ENCODE measurements around the gene NANOS2.
A peak's percentile ranks its signal among the peaks of the same experiment; 100 is the strongest.

The NANOS2 gene

GRCh38 chr19:45913874-45914830 is at the start of gene NANOS2:
NANOS2 (minus strand) TSS chr19:45914778; CDS start chr19:45914693, 85 bp downstream.
- no peak within 1 kb of the TSS for H3K4me3 ChIP-seq (ENCODE audit: low read length)
- no peak within 1 kb of the TSS for H3K27ac ChIP-seq (ENCODE audit: low read length)
- no peaks in the 10 kb centered on the region for H3K27me3 ChIP-seq (ENCODE audit: insufficient read depth, low read length)
- no peaks in the 10 kb centered on the region for H3K9me3 ChIP-seq (ENCODE audit: insufficient read depth, low read depth, low read length)
- H3K4me1 ChIP-seq (ENCODE audit: insufficient read depth, low read length) = no peaks in the 10 kb centered on the region
- no peak within 1 kb of the TSS for H3K9ac ChIP-seq (ENCODE audit: low read depth, low read length)
- H3K36me3 ChIP-seq (ENCODE audit: insufficient read depth, low read depth, low read length) = no peaks in the 10 kb centered on the region

GRCh38 chr19:45962021-45962420 is 47.4 kb upstream of the NANOS2 start:
- no peaks in the 10 kb centered on the region for H3K9me3 ChIP-seq (ENCODE audit: insufficient read depth, low read depth, low read length)
- peaks cover 7% of the 10 kb centered on the region; the same call in 1 of the 2 replicates for H3K36me3 ChIP-seq (ENCODE audit: insufficient read depth, low read depth, low read length)
- H3K27ac ChIP-seq (ENCODE audit: low read length) = no peak overlapping the region
- no peaks in the 10 kb centered on the region; the same call in 1 of the 2 replicates for H3K4me1 ChIP-seq (ENCODE audit: insufficient read depth, low read length)
- H3K4me3 ChIP-seq (ENCODE audit: low read length) = no peak overlapping the region
- H3K27me3 ChIP-seq (ENCODE audit: insufficient read depth, low read length) = no peaks in the 10 kb centered on the region; the same call in 1 of the 2 replicates
- no peak overlapping the region for H3K9ac ChIP-seq (ENCODE audit: low read depth, low read length)

- Histone ChIP-seq H3K27ac (ENCODE audit: low read length) (no peak overlapping the region), H3K9me3 (ENCODE audit: insufficient read depth, low read depth, low read length) (no peaks in the 10 kb centered on the region), H3K4me1 (ENCODE audit: insufficient read depth, low read length) (no peaks in the 10 kb centered on the region; the same call in 1 of the 2 replicates), H3K9ac (ENCODE audit: low read depth, low read length) (peak overlapping the region; percentile 39; the same call in 1 of the 2 replicates), H3K36me3 (ENCODE audit: insufficient read depth, low read depth, low read length) (peaks cover 7% of the 10 kb centered on the region; the same call in 1 of the 2 replicates), H3K27me3 (ENCODE audit: insufficient read depth, low read length) (no peaks in the 10 kb centered on the region; the same call in 1 of the 2 replicates), H3K4me3 (ENCODE audit: low read length) (peak overlapping the region; percentile 52; the same call in 1 of the 2 replicates)
These were observed 46.1 kb upstream of the NANOS2 start for GRCh38 chr19:45960595-45961235.

- Histone ChIP-seq H3K36me3 (ENCODE audit: insufficient read depth, low read depth, low read length) (peaks cover 7% of the 10 kb centered on the region; the same call in 1 of the 2 replicates), H3K27me3 (ENCODE audit: insufficient read depth, low read length) (no peaks in the 10 kb centered on the region; the same call in 1 of the 2 replicates), H3K4me3 (ENCODE audit: low read length) (no peak overlapping the region), H3K9ac (ENCODE audit: low read depth, low read length) (no peak overlapping the region), H3K27ac (ENCODE audit: low read length) (no peak overlapping the region), H3K9me3 (ENCODE audit: insufficient read depth, low read depth, low read length) (no peaks in the 10 kb centered on the region), H3K4me1 (ENCODE audit: insufficient read depth, low read length) (no peaks in the 10 kb centered on the region; the same call in 1 of the 2 replicates)
These were observed 45.0 kb upstream of the NANOS2 start for GRCh38 chr19:45959517-45960025.

- H3K9ac ChIP-seq (ENCODE audit: low read depth, low read length) = no peak overlapping the region
- H3K36me3 ChIP-seq (ENCODE audit: insufficient read depth, low read depth, low read length) = peaks cover 7% of the 10 kb centered on the region; the same call in 1 of the 2 replicates
- H3K4me1 ChIP-seq (ENCODE audit: insufficient read depth, low read length) = no peaks in the 10 kb centered on the region; the same call in 1 of the 2 replicates
- no peaks in the 10 kb centered on the region for H3K9me3 ChIP-seq (ENCODE audit: insufficient read depth, low read depth, low read length)
- no peaks in the 10 kb centered on the region; the same call in 1 of the 2 replicates for H3K27me3 ChIP-seq (ENCODE audit: insufficient read depth, low read length)
- no peak overlapping the region for H3K4me3 ChIP-seq (ENCODE audit: low read length)
- H3K27ac ChIP-seq (ENCODE audit: low read length) = no peak overlapping the region
These were observed 44.4 kb upstream of the NANOS2 start for GRCh38 chr19:45958769-45959516.

GRCh38 chr19:45958320-45958719 is 43.7 kb upstream of the NANOS2 start:
- Histone ChIP-seq H3K27me3 (ENCODE audit: insufficient read depth, low read length) (no peaks in the 10 kb centered on the region; the same call in 1 of the 2 replicates), H3K9me3 (ENCODE audit: insufficient read depth, low read depth, low read length) (no peaks in the 10 kb centered on the region), H3K4me3 (ENCODE audit: low read length) (no peak overlapping the region), H3K27ac (ENCODE audit: low read length) (no peak overlapping the region), H3K4me1 (ENCODE audit: insufficient read depth, low read length) (no peaks in the 10 kb centered on the region; the same call in 1 of the 2 replicates), H3K9ac (ENCODE audit: low read depth, low read length) (no peak overlapping the region), H3K36me3 (ENCODE audit: insufficient read depth, low read depth, low read length) (peaks cover 7% of the 10 kb centered on the region; the same call in 1 of the 2 replicates)

GRCh38 chr19:45955905-45956608 is 41.5 kb upstream of the NANOS2 start:
- Histone ChIP-seq H3K36me3 (ENCODE audit: insufficient read depth, low read depth, low read length) (peaks cover 9% of the 10 kb centered on the region; the same call in 1 of the 2 replicates), H3K27ac (ENCODE audit: low read length) (no peak overlapping the region), H3K4me1 (ENCODE audit: insufficient read depth, low read length) (peaks cover 6% of the 10 kb centered on the region; the same call in 1 of the 2 replicates), H3K27me3 (ENCODE audit: insufficient read depth, low read length) (no peaks in the 10 kb centered on the region; the same call in 1 of the 2 replicates), H3K9me3 (ENCODE audit: insufficient read depth, low read depth, low read length) (no peaks in the 10 kb centered on the region), H3K4me3 (ENCODE audit: low read length) (no peak overlapping the region), H3K9ac (ENCODE audit: low read depth, low read length) (no peak overlapping the region)

GRCh38 chr19:45954156-45954555 is 39.6 kb upstream of the NANOS2 start:
- Histone ChIP-seq H3K27ac (ENCODE audit: low read length) (no peak overlapping the region), H3K9me3 (ENCODE audit: insufficient read depth, low read depth, low read length) (no peaks in the 10 kb centered on the region), H3K4me1 (ENCODE audit: insufficient read depth, low read length) (peaks cover 6% of the 10 kb centered on the region; the same call in 1 of the 2 replicates), H3K4me3 (ENCODE audit: low read length) (no peak overlapping the region), H3K36me3 (ENCODE audit: insufficient read depth, low read depth, low read length) (peaks cover 9% of the 10 kb centered on the region; the same call in 1 of the 2 replicates), H3K9ac (ENCODE audit: low read depth, low read length) (no peak overlapping the region), H3K27me3 (ENCODE audit: insufficient read depth, low read length) (no peaks in the 10 kb centered on the region; the same call in 1 of the 2 replicates)

- Histone ChIP-seq H3K9me3 (ENCODE audit: insufficient read depth, low read depth, low read length) (no peaks in the 10 kb centered on the region), H3K27ac (ENCODE audit: low read length) (no peak overlapping the region), H3K4me3 (ENCODE audit: low read length) (peak overlapping the region; percentile 83; the same call in 1 of the 2 replicates), H3K9ac (ENCODE audit: low read depth, low read length) (no peak overlapping the region), H3K36me3 (ENCODE audit: insufficient read depth, low read depth, low read length) (peaks cover 9% of the 10 kb centered on the region; the same call in 1 of the 2 replicates), H3K27me3 (ENCODE audit: insufficient read depth, low read length) (no peaks in the 10 kb centered on the region; the same call in 1 of the 2 replicates), H3K4me1 (ENCODE audit: insufficient read depth, low read length) (peaks cover 6% of the 10 kb centered on the region; the same call in 1 of the 2 replicates)
These were observed 39.1 kb upstream of the NANOS2 start for GRCh38 chr19:45953676-45954075.

Data from iPS-20b (cell line).